GM19023 (cell line): Measurements from ENCODE around the gene PELI2.
A peak's percentile ranks its signal among the peaks of the same experiment; 100 is the strongest.

Experiments
- ATAC-seq: cut with Tn5 transposase; IDR thresholded peaks from one replicate; pipeline ENCODE4 v1.9.1; 2021; ENCODE audit warnings: mild to moderate bottlenecking, moderate library complexity; ENCODE audit not compliant: unreplicated experiment

Gene PELI2

DNA sequence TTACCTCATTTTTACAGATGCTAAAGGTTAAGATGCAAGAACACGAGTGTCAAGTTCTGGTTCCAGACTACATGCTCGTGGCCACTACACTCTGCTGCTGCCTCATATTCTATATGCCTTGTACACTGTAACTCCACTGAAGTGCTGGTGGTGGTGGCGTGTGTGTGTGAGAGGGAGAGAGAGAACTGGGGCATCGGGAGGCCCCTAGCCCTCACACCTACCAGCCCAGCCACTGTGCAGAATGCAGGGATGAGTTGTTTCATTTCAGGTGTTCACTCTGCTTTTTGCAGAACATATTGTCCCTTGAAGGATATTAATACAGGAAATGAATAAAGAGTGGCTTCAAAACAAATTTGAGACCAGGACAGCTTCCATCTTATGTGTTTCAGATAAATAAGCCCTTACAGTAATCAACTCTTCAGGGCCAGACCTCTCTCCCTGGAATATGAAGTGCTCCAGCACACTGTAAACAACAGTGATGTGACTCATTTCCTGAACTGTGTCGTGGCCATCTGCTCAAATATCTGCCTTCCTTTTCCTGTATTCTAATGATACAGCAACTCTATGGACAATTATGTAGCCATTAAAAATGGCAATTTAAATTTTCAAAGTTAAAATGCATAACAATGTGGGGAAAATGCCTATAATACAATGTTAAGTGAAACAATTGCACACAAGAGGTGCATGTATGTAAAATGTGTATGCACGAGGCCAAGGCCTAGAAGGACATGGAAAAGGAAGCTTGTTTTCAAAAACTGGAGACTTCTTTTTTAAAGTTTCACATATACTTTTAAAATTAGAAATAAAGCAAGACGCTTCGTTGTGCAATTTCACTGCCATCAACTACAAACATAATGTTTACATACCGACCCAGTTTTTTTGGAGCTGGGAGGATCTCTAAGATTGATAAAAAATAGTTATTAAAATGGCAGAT lies 215.4 kb downstream of the PELI2 start:
- no peak for ATAC-seq

DNA sequence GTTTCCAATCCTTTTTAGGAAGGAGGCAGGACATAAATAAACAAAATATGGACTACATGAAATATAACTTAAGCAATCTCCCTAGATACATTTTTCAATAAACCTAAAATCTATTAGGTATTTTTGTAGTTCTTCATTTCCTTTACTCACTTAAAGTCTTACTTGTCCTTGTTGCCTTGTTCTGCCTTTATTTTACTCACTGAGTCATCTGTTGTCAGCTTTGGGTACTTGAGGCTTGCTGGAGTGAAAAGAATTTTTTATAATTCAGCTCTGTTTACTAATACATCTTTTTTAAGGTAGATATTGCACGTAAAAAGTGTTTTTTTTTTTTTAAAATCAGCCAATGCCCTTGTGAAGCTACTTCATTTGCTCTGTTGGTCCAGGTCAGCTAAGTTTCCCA lies 216.2 kb downstream of the PELI2 start:
- no peak for ATAC-seq

DNA sequence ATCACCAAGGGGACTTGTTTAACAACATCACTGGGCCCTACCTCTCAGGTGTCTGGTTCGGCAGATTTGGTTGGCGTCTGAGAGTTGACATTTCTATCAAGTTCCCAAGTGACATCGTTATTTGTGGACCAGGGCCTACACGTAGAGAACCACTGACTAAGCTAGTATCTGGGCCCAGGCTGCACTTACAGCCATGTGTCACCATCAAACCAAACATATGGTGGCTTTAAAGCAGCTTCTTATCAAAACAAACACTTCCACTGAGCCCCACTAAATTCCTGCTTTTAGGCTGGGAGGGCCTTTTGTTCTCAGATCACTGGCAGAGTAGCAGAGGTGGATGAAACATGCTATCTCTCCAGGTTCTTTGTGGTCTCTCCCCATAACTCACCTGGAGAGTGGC lies 220.5 kb downstream of the PELI2 start:
- ATAC-seq, result no peak

DNA sequence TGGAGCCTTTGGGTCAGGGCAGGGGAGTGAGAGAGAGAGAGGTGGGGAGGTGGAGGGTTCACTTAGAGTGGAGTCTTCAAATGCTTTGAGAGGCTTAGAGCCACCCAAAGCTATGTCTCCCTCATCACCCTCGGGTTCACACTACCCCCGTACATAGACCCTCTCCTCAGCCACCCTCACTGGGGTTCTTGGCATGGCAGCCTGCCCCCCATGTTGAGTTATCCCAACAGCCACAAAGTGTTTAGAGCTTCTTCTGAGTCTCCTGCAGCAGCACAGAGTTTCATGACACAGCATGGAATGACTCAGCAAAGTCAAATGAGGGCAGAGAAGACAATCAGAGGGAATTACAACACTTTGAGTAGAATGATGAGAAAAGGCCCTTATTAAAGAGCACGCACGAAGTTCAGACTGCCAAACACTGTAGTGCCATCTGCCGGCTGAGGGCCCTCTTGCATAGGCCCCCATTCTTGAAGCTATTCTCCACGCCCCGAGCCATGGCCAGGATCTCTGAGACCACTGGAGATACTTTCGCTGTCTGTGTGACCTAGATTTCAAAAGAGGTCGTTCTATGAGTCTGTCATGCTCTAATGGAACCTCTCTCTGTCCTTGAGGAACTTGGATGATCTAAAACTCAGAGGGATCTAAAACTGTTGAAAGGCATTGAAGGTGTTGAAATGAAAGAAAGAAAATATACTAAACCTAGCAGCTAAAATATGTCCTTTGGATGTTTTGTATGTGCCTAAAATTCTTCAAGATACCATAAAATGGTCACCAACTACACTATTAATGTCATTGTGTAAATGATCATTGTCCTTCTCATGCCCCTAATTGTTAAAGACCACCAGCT lies 221.9 kb downstream of the PELI2 start:
- no peak for ATAC-seq

DNA sequence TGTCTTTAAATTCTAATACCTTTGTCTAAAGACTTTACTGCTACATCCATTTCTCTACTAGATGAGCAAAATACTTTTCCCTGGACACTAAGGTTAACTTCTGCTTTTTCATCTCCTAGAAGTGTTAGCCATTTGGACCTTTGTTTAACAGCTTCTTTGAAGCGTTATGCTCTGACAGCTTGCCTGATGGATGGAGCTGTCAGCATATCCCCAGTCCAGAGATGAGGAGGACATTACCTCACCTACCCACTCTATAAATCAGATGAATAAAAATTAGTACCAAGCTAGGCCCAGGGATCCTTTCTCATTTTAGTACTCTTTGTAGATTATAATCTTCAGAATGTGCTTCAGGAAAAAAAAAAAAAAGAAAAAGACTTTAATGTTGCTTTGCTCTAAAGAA lies 222.7 kb downstream of the PELI2 start:
- no peak for ATAC-seq

DNA sequence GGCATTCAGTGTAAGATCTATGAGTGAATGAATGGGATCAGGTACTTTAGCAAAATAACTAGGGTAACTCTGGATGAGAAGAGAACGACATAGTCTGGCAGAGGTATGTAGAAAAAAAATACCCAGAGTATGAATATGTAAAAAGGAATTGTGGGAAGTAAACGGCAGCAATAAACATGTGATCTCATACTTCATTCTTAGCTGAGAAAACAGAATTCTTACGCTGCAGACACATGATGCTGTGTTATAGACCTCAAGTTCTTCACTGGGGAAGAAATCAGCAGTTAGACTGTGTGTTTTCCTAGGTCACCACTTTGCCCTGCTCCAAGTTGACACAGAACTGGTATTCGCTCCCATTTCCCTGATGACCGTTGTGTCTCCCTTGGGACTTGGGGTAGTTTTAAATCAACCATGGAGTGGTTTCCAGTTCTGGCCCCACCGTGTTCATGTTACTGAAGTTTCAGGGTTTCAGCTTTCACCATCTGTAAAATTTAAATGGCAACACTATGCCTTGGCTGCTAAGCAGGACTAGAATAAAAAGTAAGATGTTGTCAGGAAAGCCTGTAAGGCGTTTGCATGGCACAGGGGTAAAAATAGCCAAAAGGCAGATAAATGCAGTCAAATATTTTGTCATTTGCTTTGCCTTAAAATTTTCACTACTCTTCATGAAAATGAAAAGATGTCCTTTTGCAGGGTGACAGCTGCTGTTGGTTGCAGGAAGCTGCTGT lies 223.7 kb downstream of the PELI2 start:
- peak; percentile 42 for ATAC-seq

DNA sequence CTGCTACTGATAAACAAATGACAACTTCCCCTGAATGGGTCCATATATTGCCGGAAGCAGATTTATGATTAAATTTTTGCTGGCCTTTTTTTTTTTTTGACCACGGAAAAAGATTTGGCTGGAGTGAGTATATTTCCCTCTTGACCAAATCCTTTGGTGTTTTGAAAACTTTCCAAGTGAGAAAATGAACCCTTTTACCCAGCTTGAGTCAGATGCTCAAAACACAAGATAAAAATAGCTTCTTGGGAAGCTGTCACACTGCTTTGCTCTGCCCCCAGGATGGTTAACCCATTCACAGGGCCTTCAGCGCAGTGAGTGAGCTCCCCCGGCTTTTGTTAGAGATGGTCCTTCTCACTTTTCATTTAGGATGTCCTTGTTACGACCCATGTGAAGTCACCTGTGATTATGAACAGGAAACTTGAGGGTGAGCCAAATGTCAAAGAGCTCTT lies 224.3 kb downstream of the PELI2 start:
- ATAC-seq, result peak; percentile 57

DNA sequence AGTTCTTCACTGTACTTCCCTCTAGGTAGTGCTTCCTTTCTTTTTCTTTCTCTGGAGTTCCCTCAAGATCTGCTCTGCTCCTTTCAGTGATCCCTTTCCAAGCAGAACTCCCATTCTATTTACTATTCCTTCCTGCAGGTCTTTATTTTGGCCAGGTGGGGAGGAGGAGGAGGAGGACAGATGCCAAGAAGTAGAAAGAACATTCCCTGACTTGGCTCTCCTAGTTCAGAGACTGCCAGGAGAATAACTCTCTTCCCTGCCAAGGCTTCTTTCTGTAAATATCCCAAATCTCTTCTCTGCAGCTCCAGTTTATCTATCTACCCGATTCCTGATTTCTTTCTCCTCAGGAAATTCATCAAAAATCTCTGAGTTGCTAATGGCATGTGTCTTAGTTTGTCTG lies 231.7 kb downstream of the PELI2 start:
- no peak for ATAC-seq
